ENCODE data around the gene PTPRB.

Gene PTPRB

DNA sequence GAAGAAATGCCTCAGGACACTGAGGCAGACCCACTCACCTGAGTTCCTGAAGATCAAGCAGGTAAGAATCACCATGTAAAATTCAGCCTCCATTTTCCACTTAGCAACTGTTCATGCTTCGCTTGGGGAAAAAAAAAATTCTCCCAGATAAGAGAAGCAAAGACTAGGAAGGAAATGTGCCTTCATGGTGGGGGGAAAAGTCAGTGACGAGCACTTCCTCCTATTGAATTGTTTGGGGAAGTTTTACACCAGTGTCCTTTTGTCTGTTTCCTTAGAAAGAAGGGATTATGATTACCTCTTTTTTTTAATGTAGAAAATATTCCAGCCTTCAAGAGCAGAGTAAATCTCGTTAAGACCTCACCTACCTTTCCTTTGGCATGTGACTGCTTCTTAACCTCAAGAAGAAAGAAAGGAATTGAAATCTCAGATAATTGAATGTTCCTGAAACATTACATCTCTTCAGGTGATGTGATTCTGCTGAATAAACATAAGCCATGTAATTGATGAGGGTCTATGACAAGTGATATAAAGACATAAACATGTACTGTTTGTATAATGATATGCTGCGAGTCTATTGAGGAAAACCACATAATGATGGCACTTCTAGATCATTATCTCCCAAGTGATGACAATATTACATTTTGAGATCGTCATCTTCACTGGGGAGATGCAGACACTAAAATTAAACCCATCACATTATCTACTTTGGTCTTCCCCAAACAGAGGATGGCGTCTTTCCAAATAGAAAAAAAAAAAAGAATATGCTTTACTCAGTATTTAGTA, at the start of gene PTPRB:
Gene PTPRB (minus strand): TSS at position 127 of the 783 bp plus-strand sequence. CDS start 34 bp downstream, at position 93.
- peak in 1 of 2 experiments; percentile 25 for DNase-seq

DNA sequence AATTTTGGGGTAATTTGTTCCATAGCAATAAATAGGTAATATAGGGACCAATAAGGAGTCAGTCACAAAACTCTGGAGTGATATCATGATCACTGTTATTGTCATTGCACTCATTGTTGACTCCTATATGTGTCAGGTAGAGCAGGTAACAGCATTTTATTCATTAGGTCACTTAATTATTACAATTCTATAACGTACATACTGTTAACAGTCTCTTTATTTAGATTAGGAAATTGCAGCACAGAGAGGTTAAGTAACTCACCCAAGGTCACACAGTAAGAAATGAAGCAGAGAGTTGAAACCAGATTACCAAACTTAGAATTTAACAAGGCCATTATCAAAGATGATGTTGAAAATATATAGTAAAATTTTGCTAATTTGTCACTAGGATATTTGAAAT, 49.7 kb upstream of the PTPRB start:
- DNase-seq = no peak

DNA sequence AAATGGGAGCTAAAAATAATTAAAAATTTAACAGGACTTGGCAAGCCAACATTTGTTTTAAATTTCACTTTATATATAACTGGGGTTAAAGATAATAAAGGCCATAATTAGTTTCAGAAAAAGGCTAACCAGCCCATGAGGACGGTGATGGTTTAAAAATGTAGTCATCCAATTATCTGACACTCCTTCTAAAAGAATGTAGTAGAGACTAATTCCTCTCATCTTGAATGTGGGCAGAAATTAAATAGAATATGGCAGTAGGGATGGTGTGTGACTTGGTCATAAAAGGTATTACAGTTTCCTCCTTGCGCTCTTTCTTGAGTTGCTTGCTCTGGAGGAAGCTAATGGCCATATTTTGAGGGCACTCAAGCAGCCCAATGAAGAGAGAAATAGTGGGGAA, 49.1 kb upstream of the PTPRB start:
- DNase-seq = no peak

DNA sequence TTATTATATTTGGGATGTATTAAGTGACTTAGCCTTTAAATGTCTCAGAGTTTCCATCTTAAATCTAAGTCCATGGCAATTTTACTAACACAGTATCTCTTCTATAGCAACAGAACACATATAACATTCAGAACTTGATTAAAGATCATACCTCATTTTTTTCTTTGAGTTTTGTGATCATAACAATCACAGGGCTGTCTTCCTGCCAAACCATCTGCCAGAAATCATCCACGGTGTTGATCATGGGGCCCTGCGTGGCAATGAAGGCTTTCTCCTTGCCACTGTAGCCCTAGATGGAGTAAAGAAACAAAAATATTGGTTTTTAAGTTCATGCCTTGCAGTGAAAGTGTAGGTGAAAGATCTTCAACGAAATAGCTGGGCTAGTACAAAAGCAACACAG, 46.7 kb upstream of the PTPRB start:
- DNase-seq = no peak

DNA sequence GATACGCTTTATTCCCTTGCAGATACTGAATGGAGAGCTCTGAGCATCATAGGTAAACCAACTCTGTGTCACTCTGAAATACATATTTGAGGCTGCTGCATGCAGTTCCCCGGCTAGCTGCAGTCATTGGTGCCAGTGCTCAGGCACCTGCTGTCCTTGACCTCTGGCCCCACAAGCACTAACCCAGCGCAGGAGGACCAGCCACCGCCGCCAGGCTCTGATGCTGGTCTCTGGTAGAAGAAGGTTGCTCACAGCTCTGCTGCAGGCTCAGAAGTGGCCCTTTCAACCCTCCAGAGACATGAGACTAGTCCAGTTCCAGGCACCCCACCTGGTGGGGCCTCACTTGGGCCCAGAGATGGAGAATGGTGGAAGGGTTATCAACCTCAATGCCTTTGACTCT, 34.5 kb upstream of the PTPRB start:
- DNase-seq = no peak

DNA sequence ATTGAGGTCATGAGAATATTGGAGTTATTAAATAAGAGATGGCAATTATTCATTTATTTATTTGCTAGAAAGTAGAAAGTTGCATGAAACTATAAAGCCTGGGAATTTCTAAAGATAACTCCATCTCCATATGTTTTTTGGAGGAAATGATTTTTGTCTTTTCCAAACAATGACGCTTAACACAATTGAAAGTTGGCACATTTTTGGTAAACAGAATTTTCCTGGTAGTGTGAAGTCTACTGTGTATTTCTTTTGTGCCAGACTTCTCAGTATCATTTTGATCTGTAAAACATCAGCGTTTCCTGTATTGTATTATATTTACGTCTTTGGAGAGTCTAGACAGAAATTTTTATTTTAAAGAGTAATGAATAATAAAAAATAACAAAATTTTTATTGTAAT, 33.7 kb upstream of the PTPRB start:
- no peak for DNase-seq

DNA sequence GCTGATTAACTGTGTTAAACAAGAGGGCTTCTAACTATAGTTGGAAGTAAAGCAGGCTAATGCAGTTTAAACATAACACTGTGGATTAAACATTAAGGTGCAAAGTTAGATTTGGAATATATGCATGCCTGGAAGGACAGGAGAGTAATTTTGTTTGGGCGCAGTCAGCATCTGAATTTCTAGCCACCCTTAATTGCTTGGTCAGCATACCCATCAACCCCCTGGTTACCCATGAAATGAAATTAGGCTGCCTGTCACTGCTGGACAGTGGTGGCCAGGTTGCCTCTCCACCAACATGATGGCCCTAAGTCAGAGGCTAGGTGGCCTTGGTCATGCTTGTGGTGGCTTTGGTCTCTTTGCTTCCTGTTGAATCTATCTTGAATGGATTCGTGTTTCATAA, 30.0 kb upstream of the PTPRB start:
- no peak for DNase-seq

DNA sequence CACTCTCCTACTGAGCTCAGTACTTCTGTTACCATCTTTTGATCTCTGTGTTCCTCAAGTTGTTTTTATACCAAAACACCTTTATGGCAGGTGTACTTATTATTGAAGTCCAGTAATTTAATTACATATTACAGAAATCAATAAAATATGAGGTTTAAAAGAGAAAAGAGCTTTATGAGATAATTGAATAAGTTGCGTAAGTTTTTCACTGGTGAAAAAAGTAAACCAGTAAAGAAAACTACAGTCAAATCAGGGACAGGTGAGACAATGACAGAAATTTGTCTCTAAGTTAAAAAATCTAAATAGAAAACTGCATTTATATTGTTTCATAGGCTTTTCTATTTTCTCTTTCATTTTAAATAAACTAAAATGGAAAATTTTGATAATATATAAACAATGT, 29.1 kb upstream of the PTPRB start:
- no peak for DNase-seq

DNA sequence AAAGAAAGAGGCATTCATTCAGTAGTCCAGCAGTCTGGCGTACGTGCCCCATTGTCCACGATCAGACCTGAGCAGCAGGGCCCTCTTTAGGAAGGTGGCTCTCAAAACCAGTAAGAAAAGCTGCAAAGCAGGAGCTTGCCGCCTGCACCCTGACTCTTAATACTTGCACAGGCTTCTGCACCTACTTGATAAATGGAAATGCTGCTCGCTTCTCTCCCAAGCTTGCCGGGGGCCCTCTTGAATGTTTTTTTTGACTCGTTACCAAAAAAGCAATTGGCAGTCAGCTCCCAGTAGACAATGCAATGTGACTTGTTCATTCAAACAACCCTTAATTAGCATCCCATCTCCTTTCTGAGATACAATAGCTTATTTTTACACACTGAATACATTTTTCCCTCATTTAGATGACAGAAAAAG, 27.2 kb upstream of the PTPRB start:
- DNase-seq = peak in 1 of 2 experiments; percentile 7

DNA sequence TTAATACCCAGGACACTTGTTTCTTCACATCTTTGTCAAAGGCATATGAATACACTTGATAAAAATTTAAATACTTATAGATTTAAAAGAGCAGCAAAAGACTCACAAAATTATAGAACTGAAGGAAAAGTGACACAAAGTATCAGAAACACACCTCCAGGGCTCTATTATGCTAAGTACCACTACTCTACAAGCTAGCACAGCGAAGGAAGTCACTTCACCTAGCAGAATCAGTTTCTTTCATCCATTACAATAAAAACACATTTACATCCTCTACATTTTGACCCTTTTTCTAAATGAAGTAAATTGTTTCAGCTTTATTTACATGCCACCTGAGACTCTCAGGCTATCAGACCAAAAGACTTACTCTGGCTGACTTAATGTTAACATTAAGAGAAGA, 26.6 kb upstream of the PTPRB start:
- DNase-seq = no peak

DNA sequence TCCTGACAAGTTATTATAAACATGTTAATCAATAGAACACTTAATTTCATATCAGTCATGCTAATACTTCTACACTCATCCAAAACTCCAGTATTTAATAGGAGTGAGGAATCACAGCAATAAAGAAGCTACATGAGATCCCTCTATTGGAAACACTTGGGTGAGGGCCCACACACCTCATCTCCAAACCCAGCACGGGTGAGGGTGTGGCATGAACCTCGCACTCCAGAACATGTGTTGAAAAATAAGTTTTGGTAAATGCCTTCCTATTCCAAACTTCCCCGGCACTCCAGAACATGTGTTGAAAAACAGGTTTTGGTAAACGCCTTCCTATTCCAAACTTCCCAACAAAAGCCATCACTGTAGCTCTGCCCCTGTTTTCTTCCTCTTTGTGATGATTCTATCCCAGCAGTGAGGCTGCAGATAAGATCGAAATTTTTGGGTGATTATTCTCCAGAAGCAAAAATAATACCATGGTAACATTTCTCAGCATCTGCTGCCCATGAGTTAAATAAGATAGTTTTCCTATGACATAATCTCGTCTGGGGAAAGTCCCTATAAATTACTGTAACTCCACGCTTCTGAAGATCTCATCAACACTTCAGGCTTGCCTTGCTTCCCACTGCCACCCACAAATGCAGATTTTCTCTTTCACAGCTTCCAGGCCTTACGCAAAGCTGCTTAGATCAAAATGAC, 24.4 kb upstream of the PTPRB start:
- DNase-seq = no peak

DNA sequence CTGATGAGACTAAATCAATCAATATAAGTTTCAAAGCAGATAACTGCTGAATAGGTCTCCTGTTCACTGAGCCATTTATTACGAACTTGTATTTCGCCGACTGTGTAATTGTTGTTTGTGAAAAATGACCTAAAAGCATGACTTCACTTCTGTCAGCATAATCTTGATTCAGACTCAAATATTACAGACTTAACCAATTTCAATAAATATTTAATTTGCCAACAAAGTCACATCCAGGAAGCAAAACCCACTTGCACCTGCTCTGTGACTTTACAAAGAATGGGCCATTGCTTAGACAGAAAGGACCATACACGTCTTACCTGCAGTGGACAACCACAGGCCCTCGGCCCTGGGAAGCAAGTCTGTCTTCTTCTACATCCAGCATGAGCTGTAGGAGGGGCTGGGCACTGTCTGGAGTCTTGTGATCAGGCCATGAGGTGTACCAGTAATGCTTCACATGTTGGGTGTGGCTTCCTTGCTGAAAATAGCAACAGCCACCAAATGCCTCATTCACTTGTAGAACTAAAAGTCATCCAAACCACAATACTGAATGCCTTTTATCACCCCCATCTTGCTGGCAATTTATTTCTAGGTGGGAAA, 23.5 kb upstream of the PTPRB start:
- no peak for DNase-seq

DNA sequence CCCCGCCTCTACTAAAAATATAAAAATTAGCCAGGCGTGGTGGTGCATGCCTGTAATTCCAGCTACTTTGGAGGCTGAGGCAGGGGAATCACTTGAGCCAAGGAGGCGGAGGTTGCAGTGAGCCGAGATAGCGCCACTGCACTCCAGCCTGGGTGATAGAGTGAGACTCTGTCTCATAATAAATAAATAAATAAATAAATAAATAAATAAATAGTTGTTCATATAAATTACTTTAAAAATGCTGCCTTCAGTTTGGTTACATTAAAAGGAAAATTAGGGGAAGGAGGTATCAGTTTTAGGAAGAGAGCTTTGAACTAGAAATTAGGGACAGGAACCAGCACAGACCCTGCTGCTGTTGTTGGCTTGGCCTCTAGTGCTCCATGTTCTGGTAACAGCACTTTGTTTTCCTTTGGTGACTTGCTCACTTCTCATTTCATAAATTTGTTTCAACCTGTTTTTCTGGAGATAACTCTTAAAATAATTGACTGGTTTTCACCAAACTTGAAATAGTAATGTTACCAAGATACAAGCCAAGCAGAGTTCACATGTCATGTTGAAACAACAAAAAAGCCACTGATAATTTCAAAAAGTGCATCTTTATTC, 22.9 kb upstream of the PTPRB start:
- DNase-seq = no peak

DNA sequence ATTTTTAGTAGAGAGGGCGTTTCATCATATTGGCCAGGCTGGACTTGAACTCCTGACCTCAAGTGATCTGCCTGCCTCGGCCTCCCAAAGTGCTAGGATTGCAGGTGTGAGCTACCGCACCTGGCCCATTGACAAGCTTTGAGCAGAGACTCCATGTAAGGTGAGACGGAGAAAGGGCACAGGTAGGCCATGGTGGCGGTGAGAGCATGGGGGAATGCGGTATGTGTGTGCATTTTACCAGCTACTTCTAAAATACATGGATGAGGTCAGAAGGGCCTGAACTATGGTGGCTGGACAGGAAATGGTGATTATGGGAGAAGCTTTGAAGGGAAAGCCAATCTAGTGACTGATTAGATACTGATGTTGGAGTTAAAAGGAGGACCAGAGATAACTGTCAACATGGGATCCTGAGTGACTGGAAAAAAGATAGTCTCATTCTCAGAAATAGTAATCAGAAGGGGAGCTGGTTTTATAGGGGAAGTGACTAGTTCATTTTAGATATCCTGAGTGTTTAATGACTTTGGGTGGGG, 21.9 kb upstream of the PTPRB start:
- no peak for DNase-seq

DNA sequence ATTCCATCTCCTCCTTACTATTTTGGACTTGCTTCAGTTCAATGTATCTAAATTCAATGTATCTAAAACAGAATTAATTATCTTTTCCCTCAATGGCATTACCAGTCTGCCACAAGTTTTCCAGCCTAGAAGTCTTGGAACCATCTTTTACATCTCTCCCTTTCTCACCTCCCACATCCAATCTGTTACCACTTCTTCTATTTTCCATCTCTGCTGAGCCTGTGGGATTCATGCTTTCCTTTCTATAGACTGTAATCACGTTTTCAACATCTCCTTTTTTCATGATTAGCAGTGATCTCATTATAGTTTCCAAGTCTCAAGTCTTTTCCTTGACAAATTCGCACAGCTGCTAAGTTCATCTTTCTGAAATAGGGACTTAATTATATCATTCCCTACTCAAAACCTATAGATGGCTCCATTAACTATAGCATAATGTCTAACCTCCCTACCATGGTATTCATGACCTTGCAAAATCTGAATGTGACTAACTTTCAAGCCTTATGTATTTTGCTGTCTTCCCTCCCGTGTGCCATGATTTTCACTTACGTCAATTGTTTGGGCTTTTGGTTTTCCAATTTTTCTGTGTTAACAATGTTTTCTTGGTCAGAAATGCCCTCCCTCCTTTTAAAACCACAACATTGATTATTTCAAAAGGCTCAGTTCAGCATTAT, 20.5 kb upstream of the PTPRB start:
- DNase-seq = no peak

DNA sequence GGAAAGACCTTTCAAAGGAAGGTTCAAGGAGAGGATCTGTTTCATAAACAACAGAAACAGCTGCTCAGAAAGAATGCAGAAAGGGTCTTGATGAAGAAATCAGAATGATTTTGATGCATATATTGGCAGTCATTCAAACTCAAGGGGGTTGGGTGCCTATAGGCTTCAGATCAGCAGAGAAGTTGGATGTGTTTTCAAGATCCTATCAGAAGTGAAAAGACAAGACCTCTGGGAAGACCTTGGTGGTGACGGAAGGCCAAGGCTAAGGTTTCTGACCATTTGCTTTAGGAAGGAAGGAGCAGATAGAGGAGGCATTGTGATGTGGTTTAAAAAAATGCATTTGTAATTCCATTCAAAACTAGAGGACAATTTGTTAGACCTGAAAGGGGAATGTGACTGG, 15.2 kb upstream of the PTPRB start:
- no peak for DNase-seq

DNA sequence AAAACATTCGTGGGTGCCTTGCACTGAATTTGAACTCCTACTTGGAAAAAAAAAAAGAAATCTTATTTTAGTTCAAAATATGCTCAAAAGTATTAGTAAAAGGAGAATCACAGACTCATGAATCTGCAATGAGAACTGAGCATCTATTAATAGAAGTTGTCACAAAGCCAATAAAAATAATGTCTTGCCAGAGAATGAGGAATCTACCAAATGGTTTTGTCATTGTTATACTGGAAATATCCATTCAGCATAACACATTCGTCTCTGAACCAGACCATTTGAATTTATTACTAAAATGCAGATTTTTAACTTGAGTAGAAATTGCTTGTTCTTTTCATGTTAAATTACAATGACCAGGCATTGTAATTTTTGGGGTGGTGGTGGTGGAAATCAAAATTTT, 11.6 kb upstream of the PTPRB start:
- no peak for DNase-seq

DNA sequence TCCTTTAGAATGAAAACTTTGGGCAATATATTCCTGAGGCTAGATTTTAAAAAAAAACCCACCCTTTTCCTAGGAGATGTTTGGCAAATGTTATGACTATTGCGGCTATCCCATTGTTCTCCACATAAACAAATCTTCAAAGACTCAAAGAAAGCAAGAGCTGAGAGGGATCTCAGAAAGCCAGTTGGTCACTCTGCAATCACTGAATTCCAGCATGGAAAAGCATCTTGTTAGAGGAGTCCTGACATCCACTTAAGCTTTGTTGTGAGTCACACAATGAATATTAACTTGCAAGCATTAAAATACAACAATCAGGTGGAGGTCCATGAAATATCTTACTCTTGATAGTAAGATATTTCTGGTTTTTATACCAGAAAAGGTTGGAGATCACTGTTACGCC, 11.0 kb upstream of the PTPRB start:
- DNase-seq = no peak

DNA sequence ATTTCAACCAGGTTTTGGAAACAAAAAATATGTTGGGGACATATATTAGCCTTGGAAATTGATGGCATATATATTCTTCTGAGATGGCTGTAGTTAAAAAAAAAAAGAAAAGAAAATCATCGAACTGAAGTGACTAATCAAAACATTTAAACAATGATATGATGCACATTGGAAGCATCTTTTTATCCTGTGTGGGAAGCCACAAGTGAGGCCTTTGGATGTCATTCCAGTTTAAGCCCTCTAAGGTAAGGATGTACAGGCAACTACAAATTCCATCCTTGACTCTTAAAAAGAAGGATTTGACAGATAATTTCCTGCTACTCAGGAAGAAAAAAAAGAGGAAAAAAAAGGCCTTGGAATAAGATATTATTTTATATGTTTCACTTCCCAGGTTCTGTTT, 9.6 kb upstream of the PTPRB start:
- no peak for DNase-seq

DNA sequence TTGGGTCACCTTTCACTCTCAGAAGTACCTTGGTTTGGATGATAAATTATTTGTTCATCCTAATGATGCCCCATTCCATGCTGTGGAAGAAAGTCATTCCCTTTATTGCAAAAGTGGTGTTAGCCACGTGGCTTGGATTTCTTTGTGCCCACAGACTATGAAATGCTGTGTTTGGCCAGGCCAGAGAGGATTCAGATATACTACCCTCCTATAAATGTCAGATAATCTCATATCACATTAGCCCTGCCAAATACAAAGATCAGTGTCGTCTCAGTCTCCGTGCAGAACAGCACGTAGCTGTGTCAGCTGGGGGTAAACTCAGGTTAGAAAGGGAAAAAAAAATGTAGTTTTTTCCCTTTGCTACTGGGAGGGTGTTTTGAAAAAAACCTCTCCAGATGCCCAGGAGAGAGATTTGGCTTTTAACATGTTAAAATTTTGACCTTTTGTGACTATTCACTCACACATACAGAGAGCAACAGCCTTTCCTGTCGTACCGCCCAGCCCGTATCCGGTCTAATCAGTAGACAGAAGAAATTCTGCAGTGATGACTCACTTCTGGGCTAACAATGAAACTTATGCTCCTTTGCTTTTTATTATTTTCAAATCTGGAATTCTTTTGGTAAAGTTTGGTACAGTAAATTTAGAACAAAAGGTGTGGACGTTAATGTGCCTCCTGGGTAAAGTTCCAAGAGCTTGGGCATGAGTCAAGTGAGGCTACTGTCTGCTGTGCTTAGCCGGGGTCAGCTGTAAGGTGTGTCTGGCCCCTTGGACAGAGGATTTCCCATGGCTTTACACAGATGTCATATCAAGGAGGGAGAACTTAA, 8.5 kb upstream of the PTPRB start:
- DNase-seq = peak in 1 of 2 experiments; percentile 45

DNA sequence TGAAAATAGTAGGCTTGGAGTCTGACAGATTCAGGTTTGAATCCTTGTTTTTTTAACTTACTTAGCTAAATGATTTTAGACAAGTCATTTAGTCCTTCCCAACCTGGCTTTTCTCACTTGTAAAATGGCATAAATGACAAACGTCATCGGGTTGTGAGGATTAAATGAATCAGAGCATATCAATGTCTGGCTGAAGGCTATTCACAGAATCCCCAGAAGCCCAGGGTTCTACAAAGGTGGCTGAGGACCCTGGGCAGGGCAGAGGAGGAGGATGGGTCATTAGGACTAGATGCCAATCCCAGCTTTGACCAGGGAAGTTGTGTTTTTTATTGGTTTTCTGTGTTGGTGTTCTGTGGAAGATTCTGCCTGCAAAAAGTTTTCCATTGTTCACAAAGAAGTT, 7.6 kb upstream of the PTPRB start:
- DNase-seq = no peak

DNA sequence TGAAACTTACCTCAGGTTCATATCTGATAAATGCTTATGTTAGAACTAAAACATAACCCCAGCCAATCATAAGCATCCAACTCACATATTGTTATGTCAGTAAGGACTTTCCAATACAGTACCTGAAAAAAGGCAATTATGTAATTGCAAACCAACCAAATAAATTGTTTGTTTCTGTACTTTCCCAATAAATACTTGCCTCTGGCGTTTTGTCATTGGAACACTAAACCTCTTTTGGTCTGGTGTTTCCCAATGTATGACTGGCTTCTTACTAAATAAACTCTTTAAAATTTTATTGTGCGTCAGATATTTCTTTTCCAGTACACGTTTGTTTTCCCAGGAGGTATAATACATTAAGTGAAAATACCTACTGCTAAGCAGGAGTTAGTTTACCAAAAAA, 6.7 kb upstream of the PTPRB start:
- no peak for DNase-seq

Data from SHP77 (cell line).